GM18861 (cell line): ENCODE measurements around the gene RDM1.
A peak's percentile ranks its signal among the peaks of the same experiment; 100 is the strongest.
"Not testable (repeated sequence)": the region's sequence is repeated elsewhere in the genome, so short reads cannot be mapped to it uniquely, and the experiment has no call there.

Experiments used
- ATAC-seq: cut with Tn5 transposase; IDR thresholded peaks from one replicate; pipeline ENCODE4 v1.9.1; 2021; ENCODE audit not compliant: unreplicated experiment

RDM1 gene

GRCh38 chr17:35900708-35901480, 29.7 kb downstream of the RDM1 start:
- ATAC-seq: no peak

- ATAC-seq: no peak
These were observed 30.3 kb downstream of the RDM1 start for GRCh38 chr17:35900280-35900679.

DNA sequence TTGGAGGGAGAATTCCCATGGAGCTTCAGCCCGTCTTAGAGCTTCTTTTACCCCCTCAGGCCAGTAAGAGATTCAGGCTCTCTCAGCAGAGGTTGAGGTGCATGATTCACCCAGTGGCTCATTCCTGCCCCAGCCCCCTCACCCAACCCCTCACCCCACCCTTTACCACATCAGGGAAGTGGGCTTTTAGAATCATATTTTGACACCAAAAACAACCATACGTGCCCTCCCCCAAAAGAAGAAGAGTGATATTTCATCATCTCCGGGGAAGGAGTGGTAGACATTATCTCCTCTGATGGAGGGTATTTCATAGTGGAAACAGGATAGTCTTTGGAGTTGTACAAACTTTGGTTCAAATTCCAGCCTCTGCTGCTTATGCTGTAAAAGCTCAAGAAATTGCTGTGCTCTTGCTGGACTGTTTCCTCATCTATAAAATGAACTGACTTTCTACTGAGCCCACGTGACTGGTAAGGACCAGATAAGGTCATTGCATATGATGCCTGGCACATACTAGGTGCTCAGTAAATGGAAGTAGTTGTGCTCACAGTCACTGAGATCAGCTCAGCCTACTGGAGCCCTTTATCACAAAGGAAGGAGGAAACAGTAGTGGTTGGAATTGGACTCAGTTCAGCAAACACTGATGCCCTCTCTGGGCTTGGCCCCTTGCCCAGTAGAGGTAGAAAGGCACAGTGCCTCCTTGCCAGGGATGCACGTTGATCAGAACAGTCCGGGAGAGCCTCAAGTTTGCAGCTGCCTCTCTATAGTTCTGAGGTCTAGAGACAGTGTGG, 32.1 kb downstream of the RDM1 start:
- no peak for ATAC-seq

DNA sequence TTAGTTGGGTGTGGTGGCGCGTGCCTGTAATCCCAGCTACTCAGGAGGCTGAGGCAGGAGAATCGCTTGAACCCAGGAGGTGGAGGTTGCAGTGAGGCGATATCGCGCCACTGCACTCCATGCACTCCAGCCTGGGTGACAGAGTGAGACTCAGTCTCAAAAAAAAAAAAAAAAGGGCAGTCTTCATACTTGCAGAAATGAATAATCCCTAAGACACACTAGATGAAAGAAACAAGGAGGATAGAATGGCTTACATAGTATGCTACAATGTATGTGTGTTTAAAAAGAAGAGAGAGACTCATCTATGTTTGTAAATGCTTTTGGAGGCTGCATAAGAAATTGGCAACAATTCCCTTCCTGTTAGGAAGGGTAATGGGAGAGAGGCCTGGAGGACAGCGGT, 32.8 kb downstream of the RDM1 start:
- not testable (repeated sequence) for ATAC-seq

- ATAC-seq: no peak
These were observed 34.7 kb downstream of the RDM1 start for GRCh38 chr17:35895636-35896587.

GRCh38 chr17:35894206-35894605, 36.4 kb downstream of the RDM1 start:
- no peak for ATAC-seq

- no peak for ATAC-seq
These were observed 36.8 kb downstream of the RDM1 start for GRCh38 chr17:35893751-35894150.

DNA sequence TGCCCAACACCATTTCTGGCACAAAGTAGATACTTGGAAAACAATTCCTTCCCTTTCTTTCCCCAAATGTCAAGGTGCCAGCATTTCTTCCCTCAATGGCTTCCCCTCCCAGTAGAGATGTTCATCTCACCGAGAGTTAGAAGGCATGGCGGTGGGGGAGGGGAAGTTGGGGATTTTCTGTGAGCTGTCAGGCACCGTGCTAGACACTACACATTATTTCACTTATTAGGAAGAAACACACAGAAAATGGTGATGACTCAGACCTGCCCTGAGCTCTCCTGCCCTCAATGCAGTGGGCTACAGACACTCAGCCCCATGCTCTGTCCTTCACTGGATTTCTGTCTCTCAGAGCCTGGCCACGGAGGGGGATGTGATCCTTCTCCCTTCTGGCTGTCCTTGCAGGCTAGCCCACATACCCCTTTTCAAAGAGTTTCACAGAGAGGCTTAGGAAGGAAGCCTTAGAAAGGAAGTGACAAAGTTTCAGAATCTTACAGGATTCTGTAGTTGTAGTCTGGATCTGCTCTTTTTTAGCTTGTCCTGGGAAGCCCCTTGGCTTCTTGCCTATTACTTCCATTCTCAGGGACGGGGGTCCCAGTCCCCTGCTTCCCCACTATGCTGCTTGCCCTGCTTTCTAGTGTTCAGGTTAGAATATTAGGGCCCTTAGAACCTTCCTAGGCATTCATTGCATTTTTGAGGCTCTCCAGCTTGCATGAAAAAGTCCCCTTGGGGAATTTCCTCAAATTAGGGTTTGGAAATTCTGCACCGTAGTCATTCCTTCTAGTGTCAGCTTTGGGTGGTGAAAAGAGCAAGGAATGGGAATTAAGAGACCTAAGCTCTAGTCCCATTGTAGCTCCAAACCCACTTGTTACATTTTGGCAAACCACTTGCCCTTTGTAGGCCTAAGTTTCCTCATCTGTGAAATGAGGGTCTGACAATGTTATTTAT, 38.2 kb downstream of the RDM1 start:
- no peak for ATAC-seq

- no peak for ATAC-seq
These were observed 39.3 kb downstream of the RDM1 start for GRCh38 chr17:35891269-35891668.

DNA sequence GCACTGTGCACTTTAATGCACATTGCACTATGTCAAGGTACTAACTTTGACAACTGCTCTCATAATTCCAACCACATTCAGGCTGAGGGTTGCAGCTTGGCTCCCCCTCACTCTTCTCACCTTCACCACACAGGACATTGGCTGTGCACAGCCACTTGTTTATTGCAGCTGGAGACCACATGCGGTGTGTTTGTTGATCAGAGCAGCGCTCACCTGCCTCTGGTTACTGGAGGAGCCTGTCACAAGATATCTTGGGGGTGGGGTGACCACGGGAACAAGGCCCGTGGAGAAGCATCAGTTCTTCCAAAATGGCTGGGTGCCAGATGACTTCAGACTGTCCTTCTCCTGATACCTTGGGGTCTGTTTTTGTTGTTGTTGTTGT, 39.8 kb downstream of the RDM1 start:
- ATAC-seq: no peak

DNA sequence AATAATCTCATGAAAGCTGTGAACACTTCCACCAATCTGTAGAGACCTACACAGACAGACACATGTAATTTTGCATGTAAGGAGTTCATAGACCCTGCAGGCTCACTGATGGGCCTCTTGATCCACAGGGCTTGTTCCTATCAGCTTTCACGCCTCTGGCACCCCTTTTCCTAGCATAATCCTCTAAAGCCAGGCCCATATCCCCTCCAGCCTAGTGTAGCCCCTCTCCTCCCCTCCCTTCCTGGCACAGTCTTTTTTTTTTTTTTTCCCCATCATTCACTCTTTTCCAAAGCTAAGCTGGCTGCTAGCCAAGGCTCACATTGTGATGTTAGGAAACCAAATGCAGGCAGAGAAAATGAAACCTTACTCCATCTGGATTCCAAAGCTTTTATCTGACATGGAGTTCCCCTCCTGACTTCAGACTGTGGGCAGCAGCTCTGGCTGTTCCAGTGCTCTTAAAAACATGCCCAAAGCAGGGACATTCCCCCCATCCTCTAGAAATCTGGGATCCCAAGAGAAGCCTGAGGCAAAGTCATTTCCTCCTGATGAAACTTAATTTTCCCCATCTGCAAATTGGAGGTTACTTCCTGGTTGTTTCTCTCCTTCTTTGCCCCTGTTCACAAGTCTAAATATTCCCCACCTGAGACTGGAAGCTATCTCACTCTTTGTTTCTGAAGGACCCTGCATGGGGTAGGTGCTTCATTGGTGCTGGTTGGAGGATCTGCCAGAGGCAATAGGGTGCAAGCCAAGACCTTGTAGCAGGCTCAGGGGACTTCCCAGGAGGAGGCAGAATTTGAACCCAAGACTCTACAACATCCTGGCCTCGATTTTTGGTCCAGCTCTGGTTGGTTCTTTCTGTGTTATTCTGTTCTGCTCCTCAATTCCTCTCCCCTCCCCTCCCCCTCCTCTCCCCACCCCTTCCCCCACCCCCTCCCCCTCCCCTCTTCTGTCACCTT, 40.5 kb downstream of the RDM1 start:
- no peak for ATAC-seq

- ATAC-seq: no peak
These were observed 41.3 kb downstream of the RDM1 start for GRCh38 chr17:35889241-35889640.

GRCh38 chr17:35879773-35880654, 50.6 kb downstream of the RDM1 start, which contains the start of gene CCL5:
Gene CCL5, minus strand, starts transcription at chr17:35880360.
- ATAC-seq: peak; percentile 86

- no peak for ATAC-seq
These were observed 52.2 kb downstream of the RDM1 start for GRCh38 chr17:35878361-35878760.

DNA sequence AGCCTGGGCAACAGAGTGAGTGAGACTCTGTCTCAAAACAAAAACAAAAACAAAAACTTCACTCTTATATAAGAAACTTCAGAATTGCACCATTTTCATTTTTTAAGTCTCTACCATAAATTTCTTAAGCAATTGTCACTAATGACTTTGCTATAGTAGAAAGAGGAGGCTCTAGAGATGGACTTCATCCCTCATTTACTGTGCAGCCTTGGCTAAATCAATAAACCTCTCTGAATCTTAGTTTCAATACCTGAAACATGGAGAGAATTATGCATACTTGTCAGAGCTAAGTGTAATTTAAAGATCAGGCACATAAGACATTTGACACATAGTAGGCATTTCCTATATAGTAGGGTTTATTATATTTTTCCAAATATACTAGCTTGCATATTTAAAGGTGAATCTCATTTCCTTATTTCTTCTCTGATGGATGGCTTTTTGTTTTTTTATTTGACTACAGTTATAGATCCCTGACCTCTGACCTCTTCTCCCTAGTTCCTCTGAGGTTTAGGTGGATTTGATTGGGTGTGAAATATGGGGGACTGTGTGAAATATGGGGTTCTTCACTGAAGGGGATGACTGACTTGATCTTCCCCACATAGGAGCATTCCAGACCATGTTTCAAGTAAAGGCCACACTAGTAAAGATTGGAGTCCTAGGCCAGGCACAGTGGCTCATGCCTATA, 53.1 kb downstream of the RDM1 start:
- no peak for ATAC-seq

DNA sequence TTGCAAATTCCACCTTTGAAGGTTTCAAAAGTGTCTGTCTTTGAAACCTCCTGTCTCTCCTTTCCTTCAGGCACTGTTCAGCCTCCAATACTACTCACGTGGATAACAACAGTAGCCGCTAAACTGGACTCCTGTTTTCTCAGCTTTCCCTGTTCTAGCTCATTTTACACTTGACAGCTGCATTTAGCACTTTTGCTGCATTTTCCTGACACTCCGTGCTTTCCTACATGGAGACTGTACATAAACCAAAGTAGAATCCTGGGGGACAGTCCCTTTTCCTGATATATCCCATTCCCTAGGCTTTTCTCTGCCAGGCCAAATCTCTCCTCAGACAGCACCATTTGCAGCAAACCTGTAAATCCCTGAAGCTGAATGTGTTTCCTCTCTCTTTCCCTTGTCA, 54.0 kb downstream of the RDM1 start:
- ATAC-seq: no peak

- no peak for ATAC-seq
These were observed 54.8 kb downstream of the RDM1 start for GRCh38 chr17:35875800-35876139.
